Measurements from ENCODE around the gene MARCKSL1. TPM values are rescaled to one million over a fixed set of nuclear protein-coding genes. Genes with fewer than 3 reads are reported as not detected.
"Not testable (repeated sequence)": the region's sequence is repeated elsewhere in the genome, so short reads cannot be mapped to it uniquely, and the experiment has no call there.

Gene MARCKSL1
- total RNA-seq, 2 experiments from 2014 or later = 120 to 288 TPM

GRCh38 chr1:32289256-32289655 is 46.8 kb downstream of the MARCKSL1 start:
- no TSS peak for BruUV-seq (replicated peaks)
- 0 out of 2 replicates have a peak, but pooled peaks cover 3% of the 10 kb centered on the region for H4K20me1 ChIP-seq (ENCODE audit: insufficient read depth, low read length)
- H3K4me2 ChIP-seq (ENCODE audit: low read length) = no peak overlapping the region
- DNase-seq (ENCODE audit: low spot score) = no peak
- H2AFZ ChIP-seq (ENCODE audit: low read length) = no peak overlapping the region
- H3K27ac ChIP-seq (ENCODE audit: low read depth, low read length, poor library complexity, severe bottlenecking) = no peak overlapping the region
- peaks cover 32% of the 10 kb centered on the region for H3K4me1 ChIP-seq (ENCODE audit: insufficient read depth, low read length, poor library complexity, severe bottlenecking)
- POLR2A ChIA-PET = interaction anchor here (1.3 to 6.6 kb wide), 3 partner anchors 15 to 37 kb away, joined by 3 to 70 read pairs (median 5); partner anchors contain the start of genes FAM167B and LCK
- H3K9me2 ChIP-seq (ENCODE audit: insufficient read depth, low read length) = no peaks in the 10 kb centered on the region
- TF ChIP-seq EZH2phosphoT487 (IDR thresholded peaks at IDR 0.05; ENCODE audit: borderline replicate concordance, low read depth, low read length) = no peak
- TF ChIP-seq, protein P1, sequence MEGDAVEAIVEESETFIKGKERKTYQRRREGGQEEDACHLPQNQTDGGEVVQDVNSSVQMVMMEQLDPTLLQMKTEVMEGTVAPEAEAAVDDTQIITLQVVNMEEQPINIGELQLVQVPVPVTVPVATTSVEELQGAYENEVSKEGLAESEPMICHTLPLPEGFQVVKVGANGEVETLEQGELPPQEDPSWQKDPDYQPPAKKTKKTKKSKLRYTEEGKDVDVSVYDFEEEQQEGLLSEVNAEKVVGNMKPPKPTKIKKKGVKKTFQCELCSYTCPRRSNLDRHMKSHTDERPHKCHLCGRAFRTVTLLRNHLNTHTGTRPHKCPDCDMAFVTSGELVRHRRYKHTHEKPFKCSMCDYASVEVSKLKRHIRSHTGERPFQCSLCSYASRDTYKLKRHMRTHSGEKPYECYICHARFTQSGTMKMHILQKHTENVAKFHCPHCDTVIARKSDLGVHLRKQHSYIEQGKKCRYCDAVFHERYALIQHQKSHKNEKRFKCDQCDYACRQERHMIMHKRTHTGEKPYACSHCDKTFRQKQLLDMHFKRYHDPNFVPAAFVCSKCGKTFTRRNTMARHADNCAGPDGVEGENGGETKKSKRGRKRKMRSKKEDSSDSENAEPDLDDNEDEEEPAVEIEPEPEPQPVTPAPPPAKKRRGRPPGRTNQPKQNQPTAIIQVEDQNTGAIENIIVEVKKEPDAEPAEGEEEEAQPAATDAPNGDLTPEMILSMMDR (conservative IDR thresholded peaks at IDR 0.05; ENCODE audit: low read length) = no peak
- peaks cover 26% of the 10 kb centered on the region for H3K79me2 ChIP-seq (ENCODE audit: insufficient read depth, low read depth, low read length)
- H3K9me3 ChIP-seq (ENCODE audit: low read length) = no peaks in the 10 kb centered on the region
- H3K4me3 ChIP-seq (ENCODE audit: low read depth, low read length, poor library complexity, severe bottlenecking) = no peak overlapping the region
- CTCF ChIA-PET (ENCODE audit: unreplicated experiment) = no interaction called here
- intact Hi-C loops (cut with micrococcal nuclease; ENCODE audit: unreplicated experiment) = no loop called here
- H3K36me3 ChIP-seq (ENCODE audit: insufficient read depth, low read length) = peaks cover 44% of the 10 kb centered on the region

DNA sequence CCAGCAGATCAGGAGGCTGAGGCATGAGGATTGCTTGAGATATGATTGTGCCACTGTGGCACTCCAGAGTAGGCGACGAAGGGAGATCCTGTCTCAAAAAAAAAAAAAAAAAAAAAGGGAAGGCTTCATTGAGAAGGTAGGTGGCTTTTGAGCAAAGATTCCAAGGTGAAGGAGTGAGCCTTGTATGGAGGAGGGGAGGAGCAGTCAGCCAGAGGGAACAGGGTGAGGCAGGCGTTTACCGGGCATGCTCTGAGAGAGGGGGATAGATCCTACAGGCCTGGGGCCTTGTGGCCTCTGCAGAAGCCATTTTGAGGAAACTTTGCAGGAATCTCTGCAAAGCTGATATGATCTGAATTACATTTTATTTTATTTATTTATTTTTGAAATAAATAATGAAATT is 49.3 kb downstream of the MARCKSL1 start:
- H3K9me3 ChIP-seq (ENCODE audit: low read length) = no peaks in the 10 kb centered on the region
- H3K79me2 ChIP-seq (ENCODE audit: insufficient read depth, low read depth, low read length) = peaks cover 3% of the 10 kb centered on the region; the same call in 1 of the 2 replicates
- intact Hi-C loops (cut with micrococcal nuclease; ENCODE audit: unreplicated experiment) = no loop called here
- H3K4me2 ChIP-seq (ENCODE audit: low read length) = no peak overlapping the region
- no TSS peak for BruUV-seq (replicated peaks)
- no peak overlapping the region for H2AFZ ChIP-seq (ENCODE audit: low read length)
- H4K20me1 ChIP-seq (ENCODE audit: insufficient read depth, low read length) = no peaks in the 10 kb centered on the region
- no peaks in the 10 kb centered on the region for H3K9me2 ChIP-seq (ENCODE audit: insufficient read depth, low read length)
- no peak overlapping the region for H3K4me3 ChIP-seq (ENCODE audit: low read depth, low read length, poor library complexity, severe bottlenecking)
- TF ChIP-seq, protein P1 (conservative IDR thresholded peaks at IDR 0.05; ENCODE audit: low read length) = no peak
- peaks cover 54% of the 10 kb centered on the region for H3K36me3 ChIP-seq (ENCODE audit: insufficient read depth, low read length)
- H3K4me1 ChIP-seq (ENCODE audit: insufficient read depth, low read length, poor library complexity, severe bottlenecking) = peaks cover 21% of the 10 kb centered on the region
- no peak overlapping the region for H3K27ac ChIP-seq (ENCODE audit: low read depth, low read length, poor library complexity, severe bottlenecking)
- DNase-seq (ENCODE audit: low spot score) = no peak
- ChIA-PET POLR2A (interaction anchor here (0.7 to 6.6 kb wide), 3 partner anchors 9 to 105 kb away, joined by 3 to 70 read pairs (median 5); partner anchors contain the start of genes FAM167B and LCK), CTCF (ENCODE audit: unreplicated experiment) (no interaction called here)

DNA sequence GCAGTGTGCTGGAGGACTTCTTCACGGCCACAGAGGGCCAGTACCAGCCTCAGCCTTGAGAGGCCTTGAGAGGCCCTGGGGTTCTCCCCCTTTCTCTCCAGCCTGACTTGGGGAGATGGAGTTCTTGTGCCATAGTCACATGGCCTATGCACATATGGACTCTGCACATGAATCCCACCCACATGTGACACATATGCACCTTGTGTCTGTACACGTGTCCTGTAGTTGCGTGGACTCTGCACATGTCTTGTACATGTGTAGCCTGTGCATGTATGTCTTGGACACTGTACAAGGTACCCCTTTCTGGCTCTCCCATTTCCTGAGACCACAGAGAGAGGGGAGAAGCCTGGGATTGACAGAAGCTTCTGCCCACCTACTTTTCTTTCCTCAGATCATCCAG is 50.4 kb downstream of the MARCKSL1 start:
- peaks cover 12% of the 10 kb centered on the region for H3K4me1 ChIP-seq (ENCODE audit: insufficient read depth, low read length, poor library complexity, severe bottlenecking)
- H3K36me3 ChIP-seq (ENCODE audit: insufficient read depth, low read length) = peaks cover 64% of the 10 kb centered on the region
- no peak overlapping the region for H3K4me2 ChIP-seq (ENCODE audit: low read length)
- H3K79me2 ChIP-seq (ENCODE audit: insufficient read depth, low read depth, low read length) = no peaks in the 10 kb centered on the region
- DNase-seq (ENCODE audit: low spot score) = no peak
- H4K20me1 ChIP-seq (ENCODE audit: insufficient read depth, low read length) = no peaks in the 10 kb centered on the region
- no peaks in the 10 kb centered on the region for H3K9me3 ChIP-seq (ENCODE audit: low read length)
- ChIA-PET POLR2A (no interaction called here), CTCF (ENCODE audit: unreplicated experiment) (no interaction called here)
- no peak overlapping the region for H3K27ac ChIP-seq (ENCODE audit: low read depth, low read length, poor library complexity, severe bottlenecking)
- BruUV-seq (replicated peaks) = TSS peak; percentile 77
- H3K4me3 ChIP-seq (ENCODE audit: low read depth, low read length, poor library complexity, severe bottlenecking) = no peak overlapping the region
- TF ChIP-seq, protein P1 (conservative IDR thresholded peaks at IDR 0.05; ENCODE audit: low read length) = no peak
- no peak for TF ChIP-seq EZH2phosphoT487 (IDR thresholded peaks at IDR 0.05; ENCODE audit: borderline replicate concordance, low read depth, low read length)
- no peak overlapping the region for H2AFZ ChIP-seq (ENCODE audit: low read length)
- intact Hi-C loops (cut with micrococcal nuclease; ENCODE audit: unreplicated experiment) = no loop called here
- H3K9me2 ChIP-seq (ENCODE audit: insufficient read depth, low read length) = no peaks in the 10 kb centered on the region

GRCh38 chr1:32284777-32285176 is 51.3 kb downstream of the MARCKSL1 start:
- H2AFZ ChIP-seq (ENCODE audit: low read length); BruUV-seq (replicated peaks); CTCF ChIA-PET (ENCODE audit: unreplicated experiment); H3K4me1 ChIP-seq (ENCODE audit: insufficient read depth, low read length, poor library complexity, severe bottlenecking); DNase-seq (ENCODE audit: low spot score); H3K9me2 ChIP-seq (ENCODE audit: insufficient read depth, low read length); POLR2A ChIA-PET; H4K20me1 ChIP-seq (ENCODE audit: insufficient read depth, low read length); H3K79me2 ChIP-seq (ENCODE audit: insufficient read depth, low read depth, low read length); H3K4me2 ChIP-seq (ENCODE audit: low read length); intact Hi-C loops (cut with micrococcal nuclease; ENCODE audit: unreplicated experiment); H3K4me3 ChIP-seq (ENCODE audit: low read depth, low read length, poor library complexity, severe bottlenecking); H3K9me3 ChIP-seq (ENCODE audit: low read length); H3K27ac ChIP-seq (ENCODE audit: low read depth, low read length, poor library complexity, severe bottlenecking): not testable (repeated sequence)
- peaks cover 71% of the 10 kb centered on the region for H3K36me3 ChIP-seq (ENCODE audit: insufficient read depth, low read length)
